ENCODE data around the gene CIP2A.
A peak's percentile ranks its signal among the peaks of the same experiment; 100 is the strongest.

Gene CIP2A

GRCh38 chr3:108566599-108566998, 22.6 kb downstream of the CIP2A start:
- intact Hi-C loops (cut with DNase I) = no loop called here
- DNase-seq = no peak

- intact Hi-C loops (cut with DNase I) = no loop called here
- no peak for DNase-seq
Measured at GRCh38 chr3:108565506-108565905, 23.7 kb downstream of the CIP2A start.

- DNase-seq = no peak
- intact Hi-C loops (cut with DNase I) = no loop called here
Measured at GRCh38 chr3:108564564-108564963, 24.7 kb downstream of the CIP2A start.

- no peak for DNase-seq
- intact Hi-C loops (cut with DNase I) = no loop called here
Measured at GRCh38 chr3:108562565-108562964, 26.7 kb downstream of the CIP2A start.

- DNase-seq = no peak
- intact Hi-C loops (cut with DNase I) = no loop called here
Measured at GRCh38 chr3:108555966-108556581, 33.2 kb downstream of the CIP2A start.

GRCh38 chr3:108554913-108555571, 34.2 kb downstream of the CIP2A start:
- intact Hi-C loops (cut with DNase I) = no loop called here
- DNase-seq = no peak

GRCh38 chr3:108554229-108554628, 35.0 kb downstream of the CIP2A start:
- intact Hi-C loops (cut with DNase I) = no loop called here
- no peak for DNase-seq

GRCh38 chr3:108552267-108553159, 36.7 kb downstream of the CIP2A start:
- intact Hi-C loops (cut with DNase I) = loop anchor here (2.0 kb wide), 1 partner anchor 62 kb away; no protein-coding TSS in a partner anchor
- peak in 7 of 42 donors; percentile 4 to 50 (median 8) for DNase-seq

- no peak for DNase-seq
- intact Hi-C loops (cut with DNase I) = no loop called here
Measured at GRCh38 chr3:108548886-108549285, 40.4 kb downstream of the CIP2A start.

- DNase-seq = no peak
- intact Hi-C loops (cut with DNase I) = no loop called here
Measured at GRCh38 chr3:108548304-108548703, 40.9 kb downstream of the CIP2A start.

- DNase-seq = no peak
- intact Hi-C loops (cut with DNase I) = no loop called here
Measured at GRCh38 chr3:108546692-108547091, 42.5 kb downstream of the CIP2A start.

GRCh38 chr3:108546247-108546646, 43.0 kb downstream of the CIP2A start:
- DNase-seq = no peak
- intact Hi-C loops (cut with DNase I) = no loop called here

- DNase-seq = no peak
- intact Hi-C loops (cut with DNase I) = no loop called here
Measured at GRCh38 chr3:108538083-108538482, 51.2 kb downstream of the CIP2A start.

- no peak for DNase-seq
Measured at GRCh38 chr3:108528459-108529252, 60.6 kb downstream of the CIP2A start.

GRCh38 chr3:108527817-108528216, 61.4 kb downstream of the CIP2A start:
- no peak for DNase-seq
- intact Hi-C loops (cut with DNase I) = no loop called here

More at GRCh38 chr3:108528459-108529252, 60.6 kb downstream of the CIP2A start:
- intact Hi-C loops (cut with DNase I) = no loop called here

GRCh38 chr3:108527109-108527508, 62.1 kb downstream of the CIP2A start:
- DNase-seq = no peak
- intact Hi-C loops (cut with DNase I) = no loop called here

- no peak for DNase-seq
- intact Hi-C loops (cut with DNase I) = no loop called here
Measured at GRCh38 chr3:108525971-108526370, 63.3 kb downstream of the CIP2A start.

- intact Hi-C loops (cut with DNase I) = no loop called here
- DNase-seq = no peak
Measured at GRCh38 chr3:108525256-108525655, 64.0 kb downstream of the CIP2A start.

- intact Hi-C loops (cut with DNase I) = no loop called here
- no peak for DNase-seq
Measured at GRCh38 chr3:108524537-108524936, 64.7 kb downstream of the CIP2A start.

Data from head of caudate nucleus (tissue), 42 donors.